Type B pancreatic cell (in vitro differentiated cells): ENCODE measurements around the gene FBXL12. TPM values are rescaled to one million over a fixed set of nuclear protein-coding genes. Genes with fewer than 3 reads are reported as not detected.

Experiments
- DNase-seq: peaks from one replicate; pipeline ENCODE4 v3.0.0; 2021; ENCODE audit warnings: mixed read lengths; ENCODE audit not compliant: unreplicated experiment; ENCODE audit errors: extremely low spot score
- H3K27ac Mint-ChIP-seq: 2 replicates; pipeline ENCODE4 v1.8.0; 2021; ENCODE audit warnings: mild to moderate bottlenecking, mixed read lengths
- H3K27me3 Mint-ChIP-seq: 2 replicates; pipeline ENCODE4 v1.8.0; 2021; ENCODE audit warnings: mixed read lengths
- H3K36me3 Mint-ChIP-seq: 2 replicates; pipeline ENCODE4 v1.8.0; 2021; ENCODE audit warnings: mixed read lengths
- H3K4me1 Mint-ChIP-seq: one replicate; pipeline ENCODE4 v1.8.0; 2021; ENCODE audit warnings: mixed read lengths; ENCODE audit not compliant: unreplicated experiment
- H3K4me3 Mint-ChIP-seq: 2 replicates; pipeline ENCODE4 v1.8.0; 2021; ENCODE audit warnings: mild to moderate bottlenecking, mixed read lengths
- H3K9me3 Mint-ChIP-seq: 2 replicates; pipeline ENCODE4 v1.8.0; 2021; ENCODE audit warnings: mixed read lengths
- total RNA-seq: library from RNA; stranded (reverse); gene quantifications from 2 replicates; pipeline ENCODE4 v1.2.1, GENCODE V29; 2021; ENCODE audit warnings: low replicate concordance
- TF ChIP-seq, protein P1 (sequence below): fragments of 200-600 bp; sonication (generic); conservative IDR thresholded peaks from 2 replicates; pipeline ENCODE4 v1.5.0; 2021; ENCODE audit warnings: antibody characterized with exemption, mild to moderate bottlenecking

The FBXL12 gene
- total RNA-seq, 1 donor from 2014 or later: 27.8 TPM

GRCh38 chr19:9768175-9769112 lies 50.4 kb downstream of the FBXL12 start, which contains the start of gene ZNF846:
Gene ZNF846, minus strand, starts transcription at chr19:9768738. Its CDS starts 3,788 bp downstream, at chr19:9764950.
- TF ChIP-seq, protein P1, sequence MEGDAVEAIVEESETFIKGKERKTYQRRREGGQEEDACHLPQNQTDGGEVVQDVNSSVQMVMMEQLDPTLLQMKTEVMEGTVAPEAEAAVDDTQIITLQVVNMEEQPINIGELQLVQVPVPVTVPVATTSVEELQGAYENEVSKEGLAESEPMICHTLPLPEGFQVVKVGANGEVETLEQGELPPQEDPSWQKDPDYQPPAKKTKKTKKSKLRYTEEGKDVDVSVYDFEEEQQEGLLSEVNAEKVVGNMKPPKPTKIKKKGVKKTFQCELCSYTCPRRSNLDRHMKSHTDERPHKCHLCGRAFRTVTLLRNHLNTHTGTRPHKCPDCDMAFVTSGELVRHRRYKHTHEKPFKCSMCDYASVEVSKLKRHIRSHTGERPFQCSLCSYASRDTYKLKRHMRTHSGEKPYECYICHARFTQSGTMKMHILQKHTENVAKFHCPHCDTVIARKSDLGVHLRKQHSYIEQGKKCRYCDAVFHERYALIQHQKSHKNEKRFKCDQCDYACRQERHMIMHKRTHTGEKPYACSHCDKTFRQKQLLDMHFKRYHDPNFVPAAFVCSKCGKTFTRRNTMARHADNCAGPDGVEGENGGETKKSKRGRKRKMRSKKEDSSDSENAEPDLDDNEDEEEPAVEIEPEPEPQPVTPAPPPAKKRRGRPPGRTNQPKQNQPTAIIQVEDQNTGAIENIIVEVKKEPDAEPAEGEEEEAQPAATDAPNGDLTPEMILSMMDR: peak; percentile 38
- no peaks in the 10 kb centered on the region for H3K27me3 Mint-ChIP-seq

More at GRCh38 chr19:9768175-9769112, 50.4 kb downstream of the FBXL12 start, which contains the start of gene ZNF846:
- peaks cover 22% of the 10 kb centered on the region for H3K36me3 Mint-ChIP-seq
- peak within 1 kb of the TSS; percentile 100 for H3K27ac Mint-ChIP-seq
- H3K4me1 Mint-ChIP-seq: peaks cover 4% of the 10 kb centered on the region
- peak; percentile 94 for DNase-seq
- H3K9me3 Mint-ChIP-seq: peaks cover 10% of the 10 kb centered on the region
- H3K4me3 Mint-ChIP-seq: peak within 1 kb of the TSS; percentile 99

Other genes starting within 250 kb of the FBXL12 start
- gene ZNF121, start 234.6 kb downstream of the FBXL12 start, total RNA-seq: 58.7 and 60.0 TPM in 2 replicates
- gene ZNF561, start 197.8 kb downstream of the FBXL12 start, total RNA-seq: 86.2 and 93.7 TPM in 2 replicates
- 22.5 and 24.4 TPM in 2 replicates for gene ZNF562, start 144.0 kb downstream of the FBXL12 start, total RNA-seq
- 9.8 and 17.4 TPM in 2 replicates for gene ZNF846, start 50.3 kb downstream of the FBXL12 start, total RNA-seq
- gene UBL5, start 8.8 kb upstream of the FBXL12 start, total RNA-seq: 347 and 362 TPM in 2 replicates
- 59.9 and 69.6 TPM in 2 replicates for gene PIN1, start 16.2 kb upstream of the FBXL12 start, total RNA-seq
- 33.1 and 38.6 TPM in 2 replicates for gene OLFM2, start 117.4 kb upstream of the FBXL12 start, total RNA-seq
- 1.1 and 6.2 TPM in 2 replicates for gene COL5A3, start 191.4 kb upstream of the FBXL12 start, total RNA-seq
- gene RDH8, start 194.4 kb upstream of the FBXL12 start, total RNA-seq: not detected in 2 replicates